ENCODE data around the gene IDH3B.
"Not testable (repeated sequence)": the region's sequence is repeated elsewhere in the genome, so short reads cannot be mapped to it uniquely, and the experiment has no call there.

The IDH3B gene

GRCh38 chr20:2695206-2695983 lies 31.4 kb upstream of the IDH3B start:
- no peak for DNase-seq

GRCh38 chr20:2694519-2694918 lies 30.5 kb upstream of the IDH3B start:
- DNase-seq: no peak

- no peak for DNase-seq
Observed at GRCh38 chr20:2694008-2694471, 30.0 kb upstream of the IDH3B start.

- peak in 30 of 58 donors; percentile 5 to 57 (median 36) for DNase-seq
Observed at GRCh38 chr20:2693286-2694007, 29.4 kb upstream of the IDH3B start.

- DNase-seq: peak in 4 of 58 donors; percentile 6 to 57 (median 47)
Observed at GRCh38 chr20:2692886-2693285, 28.9 kb upstream of the IDH3B start.

- DNase-seq: peak in 37 of 58 donors; percentile 6 to 60 (median 31)
Observed at GRCh38 chr20:2692036-2692885, 28.2 kb upstream of the IDH3B start, which contains the start of gene EBF4. Gene EBF4, plus strand, starts transcription at chr20:2692780. Its CDS starts 866 bp downstream, at chr20:2693646.

- no peak for DNase-seq
Observed at GRCh38 chr20:2691663-2692035, 27.6 kb upstream of the IDH3B start.

- DNase-seq: no peak
Observed at GRCh38 chr20:2691127-2691526, 27.1 kb upstream of the IDH3B start.

GRCh38 chr20:2690718-2691117 lies 26.7 kb upstream of the IDH3B start:
- no peak for DNase-seq

GRCh38 chr20:2690213-2690612 lies 26.2 kb upstream of the IDH3B start:
- DNase-seq: no peak

- peak in 31 of 58 donors; percentile 2 to 56 (median 22) for DNase-seq
Observed at GRCh38 chr20:2688041-2688591, 24.1 kb upstream of the IDH3B start.

- no peak for DNase-seq
Observed at GRCh38 chr20:2687514-2687913, 23.5 kb upstream of the IDH3B start.

GRCh38 chr20:2684817-2685216 lies 20.8 kb upstream of the IDH3B start:
- DNase-seq: not testable (repeated sequence)

- not testable (repeated sequence) for DNase-seq
Observed at GRCh38 chr20:2682040-2682439, 18.0 kb upstream of the IDH3B start.

- no peak for DNase-seq
Observed at GRCh38 chr20:2680046-2680445, 16.0 kb upstream of the IDH3B start.

- DNase-seq: no peak
Observed at GRCh38 chr20:2673453-2673852, 9.4 kb upstream of the IDH3B start.

- no peak for DNase-seq
Observed at GRCh38 chr20:2672446-2672845, 8.4 kb upstream of the IDH3B start.

- DNase-seq: no peak
Observed at GRCh38 chr20:2671977-2672376, 8.0 kb upstream of the IDH3B start.

GRCh38 chr20:2663364-2663886 lies 591 bp downstream of the IDH3B start:
- DNase-seq: peak in 1 of 58 donors; percentile 24

GRCh38 chr20:2659547-2659946 lies 4.5 kb downstream of the IDH3B start:
- no peak for DNase-seq
